IMR-90 (cell line): Measurements from ENCODE around the gene TNFRSF13B.

Experiments
- CTCF ChIP-seq: conservative IDR thresholded peaks from 2 replicates; pipeline ENCODE4 v1.5.1; 2012; ENCODE audit warnings: mild to moderate bottlenecking, low read depth, low read length, improper control_type of control experiment
- MAFK ChIP-seq: IDR thresholded peaks from 2 replicates; pipeline ENCODE4 v1.6.1; 2012; ENCODE audit warnings: low read depth, low read length, improper control_type of control experiment
- POLR2A ChIP-seq: IDR thresholded peaks from 2 replicates; pipeline ENCODE4 v1.6.1; 2012; ENCODE audit warnings: mild to moderate bottlenecking, low read depth, low read length
- RAD21 ChIP-seq: IDR thresholded peaks from 2 replicates; pipeline ENCODE4 v1.6.1; 2012; ENCODE audit warnings: low read length, improper control_type of control experiment
- SMC3 ChIP-seq: fragments of 150-350 bp; IDR thresholded peaks from 2 replicates; pipeline ENCODE4 v1.6.1; 2016; ENCODE audit warnings: low read depth, mild to moderate bottlenecking, antibody characterized with exemption, low read length, moderate library complexity

- peak; percentile 74 for TF ChIP-seq CTCF
- no peak for TF ChIP-seq POLR2A
- peak; percentile 65 for TF ChIP-seq SMC3
- TF ChIP-seq RAD21: peak; percentile 67
- TF ChIP-seq MAFK: no peak
These were observed 19.6 kb upstream of the TNFRSF13B start for GRCh38 chr17:16991349-16992009.
